IMR-90 (cell line): ENCODE data around the gene PLPP1. TPM values are rescaled to one million over a fixed set of nuclear protein-coding genes. Genes with fewer than 3 reads are reported as not detected.

Experiments
- ATAC-seq: fragments of 200-7000 bp; cut with Tn5 transposase; 2 replicates; pipeline ENCODE4 v1.9.1; 2020; ENCODE audit warnings: low read depth, mild to moderate bottlenecking, moderate library complexity
- BruUV-seq: library from RNA; stranded (reverse); fragments of 400-500 nt; replicated peaks from 2 replicates; lab custom pipeline; 2021; lab: Mats Ljungman, UMichigan
- CTCF ChIA-PET: fragments of 300-600 bp; formaldehyde crosslinking; extraction: SDS; loops from one replicate; lab custom pipeline; 2021; ENCODE audit warnings: antibody characterized with exemption; lab: Yijun Ruan, JAX
- POLR2A ChIA-PET: fragments of 300-600 bp; sonication (Branson Sonifier 250); formaldehyde crosslinking; loops from one replicate; lab custom pipeline; 2022; ENCODE audit warnings: antibody characterized with exemption; ENCODE audit not compliant: unreplicated experiment; lab: Charles Lee
- DNase-seq: peaks from one replicate; pipeline ENCODE4 v3.0.0; 2013
- H2AFZ ChIP-seq: replicated peaks from 2 replicates; pipeline ENCODE3; 2013; ENCODE audit warnings: low read length, mild to moderate bottlenecking; ENCODE audit not compliant: poor library complexity
- H2AK5ac ChIP-seq: 2 replicates; pipeline ENCODE4 v1.6.1; 2013; ENCODE audit warnings: low read depth, low read length, inconsistent platforms
- H2AK9ac ChIP-seq: replicated peaks from 2 replicates; pipeline ENCODE3; 2013; ENCODE audit warnings: mild to moderate bottlenecking, low read depth, low read length, moderate library complexity; ENCODE audit not compliant: poor library complexity
- H2BK120ac ChIP-seq: 2 replicates; pipeline ENCODE4 v1.6.1; 2013; ENCODE audit warnings: low read depth, low read length, inconsistent platforms
- H2BK15ac ChIP-seq: 3 replicates; pipeline ENCODE4 v1.6.1; 2013; ENCODE audit warnings: low read depth, low read length, inconsistent platforms
- H2BK20ac ChIP-seq: 2 replicates; pipeline ENCODE4 v1.6.1; 2013; ENCODE audit warnings: low read depth, mild to moderate bottlenecking, inconsistent platforms, low read length, moderate library complexity
- H2BK5ac ChIP-seq: 2 replicates; pipeline ENCODE4 v1.6.1; 2013; ENCODE audit warnings: mild to moderate bottlenecking, low read depth, low read length, inconsistent platforms; ENCODE audit not compliant: poor library complexity, severe bottlenecking
- H3K14ac ChIP-seq: replicated peaks from 2 replicates; pipeline ENCODE4 v1.6.1; 2013; ENCODE audit warnings: low read depth, low read length, inconsistent platforms
- H3K18ac ChIP-seq: 2 replicates; pipeline ENCODE4 v1.6.1; 2013; ENCODE audit warnings: low read depth, low read length, control low read depth
- H3K23ac ChIP-seq: 2 replicates; pipeline ENCODE4 v1.6.1; 2013; ENCODE audit warnings: low read depth, low read length, inconsistent platforms
- H3K27ac ChIP-seq: 2 replicates; pipeline ENCODE4 v1.5.1; 2013; ENCODE audit warnings: mild to moderate bottlenecking, control low read depth, low read length; ENCODE audit not compliant: insufficient read depth
- H3K27me3 ChIP-seq: 2 replicates; pipeline ENCODE4 v1.6.1; 2013; ENCODE audit warnings: low read length; ENCODE audit not compliant: control insufficient read depth, insufficient read depth
- H3K36me3 ChIP-seq: 2 replicates; pipeline ENCODE4 v1.6.1; 2013; ENCODE audit warnings: low read length, mixed read lengths; ENCODE audit not compliant: control insufficient read depth, insufficient read depth
- H3K4ac ChIP-seq: 2 replicates; pipeline ENCODE4 v1.6.1; 2013; ENCODE audit warnings: low read depth, low read length, inconsistent platforms
- H3K4me1 ChIP-seq: 2 replicates; pipeline ENCODE4 v1.6.1; 2013; ENCODE audit warnings: low read length, mixed read lengths; ENCODE audit not compliant: control insufficient read depth, insufficient read depth
- H3K4me2 ChIP-seq: 2 replicates; pipeline ENCODE4 v1.6.1; 2013; ENCODE audit warnings: low read depth, mild to moderate bottlenecking, control low read depth, low read length, moderate library complexity
- H3K4me3 ChIP-seq: 2 replicates; pipeline ENCODE4 v1.5.1; 2013; ENCODE audit warnings: low read depth, mild to moderate bottlenecking, control low read depth, low read length, moderate library complexity; ENCODE audit not compliant: insufficient read depth
- H3K56ac ChIP-seq: 2 replicates; pipeline ENCODE4 v1.6.1; 2013; ENCODE audit warnings: low read length, inconsistent platforms; ENCODE audit not compliant: insufficient read depth; ENCODE audit errors: extremely low read depth
- H3K79me1 ChIP-seq, 2 experiments: 2 replicates each; pipeline ENCODE4 v1.6.1; 2013; ENCODE audit warnings: low read length in 2 of 2, inconsistent platforms in 1 of 2, low read depth in 1 of 2
- H3K9ac ChIP-seq: 2 replicates; pipeline ENCODE4 v1.6.1; 2013; ENCODE audit warnings: low read depth, low read length, control low read depth
- H3K9me1 ChIP-seq: 2 replicates; pipeline ENCODE4 v1.6.1; 2013; ENCODE audit warnings: low read length, inconsistent platforms; ENCODE audit not compliant: insufficient read depth
- H3K9me3 ChIP-seq: 2 replicates; pipeline ENCODE4 v1.6.1; 2013; ENCODE audit warnings: low read length; ENCODE audit not compliant: control insufficient read depth, insufficient read depth
- H4K20me1 ChIP-seq: 2 replicates; pipeline ENCODE4 v1.6.1; 2013; ENCODE audit warnings: low read length, inconsistent platforms; ENCODE audit not compliant: insufficient read depth
- H4K5ac ChIP-seq: 2 replicates; pipeline ENCODE4 v1.6.1; 2013; ENCODE audit warnings: mild to moderate bottlenecking, low read depth, low read length, control low read depth
- H4K8ac ChIP-seq, 2 experiments: 2 replicates each; pipeline ENCODE4 v1.6.1; 2013; ENCODE audit warnings: low read depth in 2 of 2, low read length in 2 of 2, control low read depth in 1 of 2, inconsistent platforms in 1 of 2
- H4K91ac ChIP-seq: 2 replicates; pipeline ENCODE4 v1.6.1; 2013; ENCODE audit warnings: low read depth, low read length, inconsistent platforms; ENCODE audit not compliant: insufficient read depth
- CEBPB ChIP-seq: IDR thresholded peaks from 2 replicates; pipeline ENCODE4 v1.6.1; 2012; ENCODE audit warnings: low read depth, low read length, improper control_type of control experiment
- FOS ChIP-seq: fragments of 150-350 bp; IDR thresholded peaks from 2 replicates; pipeline ENCODE4 v1.6.1; 2016; ENCODE audit warnings: low read depth, low read length
- POLR2A ChIP-seq: IDR thresholded peaks from 2 replicates; pipeline ENCODE4 v1.6.1; 2012; ENCODE audit warnings: mild to moderate bottlenecking, low read depth, low read length
- WGBS, 2 experiments: methylation state at CpG; one replicate each; pipeline versions ENCODE4 v1.1.5 to v1.1.7; 2013; ENCODE audit warnings: missing lambda C conversion rate in 2 of 2; ENCODE audit not compliant: insufficient read length in 1 of 2; ENCODE audit errors: extremely low coverage in 2 of 2; 5-methylcytosine and 5-hydroxymethylcytosine counted together
- dilution Hi-C: fragments of 300-500 bp; cut with HindIII; formaldehyde crosslinking; loops from one replicate; pipeline ENCODE4 v1.14.3; 2018; ENCODE audit warnings: low sequenced_read_pairs; ENCODE audit not compliant: unreplicated experiment
- in situ Hi-C: fragments of 300-500 bp; cut with MboI; formaldehyde crosslinking; loops from 3 replicates; pipeline ENCODE4 v1.14.3; 2019; ENCODE audit warnings: low sequenced_read_pairs, inconsistent platforms, mixed read lengths
- intact Hi-C: fragments of 100-400 bp; cut with micrococcal nuclease; formaldehyde crosslinking; loops from 2 replicates; pipeline ENCODE4 v1.10.0; 2022
- polyA plus RNA-seq, 3 experiments: library from polyadenylated mRNA; depleted of rRNA; stranded (reverse); fragments of >200 nt; gene quantifications; 2 replicates each; pipeline ENCODE4 v1.2.3, GENCODE V29; 2012; ENCODE audit warnings: low replicate concordance in 1 of 3
- total RNA-seq: library from RNA; depleted of rRNA; stranded (reverse); fragments of >200 nt; gene quantifications from 2 replicates; pipeline ENCODE4 v1.2.3, GENCODE V29; 2012

PLPP1 gene
- total and polyA plus RNA-seq, 2 of the 4 experiments (the other 2 are of a cell fraction) = 19.2 to 21.3 TPM

GRCh38 chr5:55498457-55498856, 36.3 kb downstream of the PLPP1 start:
- no peak overlapping the region for H3K14ac ChIP-seq
- in situ Hi-C loops = no loop called here
- H3K27me3 ChIP-seq = no peaks in the 10 kb centered on the region
- ChIA-PET POLR2A (no interaction called here), CTCF (no interaction called here)
- WGBS, 2 experiments = no CpG with 5 or more reads among the region's 2 CpGs
- no peak overlapping the region for H2AK5ac ChIP-seq
- intact Hi-C loops = no loop called here
- no peak overlapping the region for H4K5ac ChIP-seq
- H4K91ac ChIP-seq = no peak overlapping the region
- H3K4me2 ChIP-seq = no peak overlapping the region
- no peak overlapping the region for H3K18ac ChIP-seq
- H3K27ac ChIP-seq = no peak overlapping the region
- H2BK120ac ChIP-seq = no peak overlapping the region
- BruUV-seq = no TSS peak
- H2BK20ac ChIP-seq = no peak overlapping the region
- no peaks in the 10 kb centered on the region for H3K9me1 ChIP-seq
- no peaks in the 10 kb centered on the region for H3K9me3 ChIP-seq
- no peak overlapping the region for H2AFZ ChIP-seq
- TF ChIP-seq POLR2A = no peak
- no peak for TF ChIP-seq FOS
- no peak for TF ChIP-seq CEBPB
- dilution Hi-C loops = no loop called here
- H2BK5ac ChIP-seq = no peak overlapping the region
- peaks cover 3% of the 10 kb centered on the region for H3K4me1 ChIP-seq
- H3K4ac ChIP-seq = no peak overlapping the region
- H3K23ac ChIP-seq = no peak overlapping the region
- H2AK9ac ChIP-seq = no peak overlapping the region
- DNase-seq (no peak), ATAC-seq (no peak)
- no peak overlapping the region for H3K56ac ChIP-seq
- no peak overlapping the region for H2BK15ac ChIP-seq
- H3K9ac ChIP-seq = no peak overlapping the region
- H3K36me3 ChIP-seq = no peaks in the 10 kb centered on the region
- peaks cover 10 to 20% of the 10 kb centered on the region in 2 experiments; a peak in 2 of 4 replicates for H3K79me1 ChIP-seq
- H4K20me1 ChIP-seq = peaks cover 5% of the 10 kb centered on the region; the same call in 1 of the 2 replicates
- H4K8ac ChIP-seq = no peak overlapping the region
- H3K4me3 ChIP-seq = no peak overlapping the region
